Ovary (tissue), 9 donors: ENCODE results near the gene RDX. TPM values are rescaled to one million over a fixed set of nuclear protein-coding genes. Genes with fewer than 3 reads are reported as not detected.

Experiments
- DNase-seq, 5 donors: peaks; one replicate each; pipeline ENCODE4 v3.0.0-alpha.2; 2019 to 2020
- H3K27ac ChIP-seq, 2 donors: fragments of 200-600 bp; one replicate each; pipeline versions ENCODE4 v1.5.1 to v1.8.0; 2019 to 2022
- H3K27me3 ChIP-seq: fragments of 200-600 bp; one replicate; pipeline ENCODE4 v1.8.0; 2022
- H3K36me3 ChIP-seq: fragments of 200-600 bp; sonication (generic); one replicate; pipeline ENCODE4 v1.5.1; 2019
- H3K4me1 ChIP-seq: one replicate; pipeline ENCODE4 v1.8.1; 2013; ENCODE audit warnings: mild to moderate bottlenecking, moderate library complexity; ENCODE audit not compliant: insufficient read depth
- H3K4me3 ChIP-seq: fragments of 200-600 bp; sonication (generic); one replicate; pipeline ENCODE4 v1.5.1; 2017
- H3K9me3 ChIP-seq, 2 donors: fragments of 200-600 bp in 1 of 2; sonication (generic) in 1 of 2; one replicate each; pipeline versions ENCODE4 v1.5.1 to v1.8.1; 2013 to 2019; ENCODE audit warnings: mild to moderate bottlenecking in 1 of 2, moderate library complexity in 1 of 2
- EP300 ChIP-seq: sonication (generic); formaldehyde crosslinking; IDR thresholded peaks from one replicate; pipeline ENCODE4 v1.6.1; 2017; ENCODE audit warnings: antibody characterized with exemption
- POLR2A ChIP-seq: fragments of 450-650 bp; IDR thresholded peaks from one replicate; pipeline ENCODE4 v1.6.1; 2017; ENCODE audit warnings: antibody characterized with exemption, mild to moderate bottlenecking, moderate library complexity
- WGBS, 3 donors: extraction: QIAGEN DNeasy Blood & Tissue Kit in 1 of 3; methylation state at CpG; one replicate each; pipeline versions ENCODE4 v1.1.5 to v1.1.7; 2013 to 2017; 5-methylcytosine and 5-hydroxymethylcytosine counted together
- intact Hi-C, 4 donors: fragments of 100-400 bp; cut with DNase I; formaldehyde crosslinking; loops; one replicate each; pipeline versions ENCODE4 v1.11.0 to v1.15.1; 2022 to 2023
- polyA plus RNA-seq, 2 donors: library from polyadenylated mRNA; stranded (reverse); fragments of 200-250 nt in 1 of 2; fragments of 350-450 nt in 1 of 2; fragmentation: Illumina TruSeq in 1 of 2; extraction: RNeasy Lipid Tissue Mini Kit (QIAGEN cat#74804) in 1 of 2; gene quantifications; one replicate each; pipeline ENCODE4 v1.2.3, GENCODE V29; 2013 to 2014
- total RNA-seq, 7 donors: library from RNA; depleted of rRNA in 2 of 7; stranded (reverse); fragments of >200 nt in 2 of 7; fragmentation: NEBNext Ultra II Directional in 3 of 7; extraction: Animal tissue kit (Norgen Biotek cat#: 25700) in 3 of 7; gene quantifications; one replicate each; pipeline versions ENCODE4 v1.1.0 to v1.2.4, GENCODE V29; 2016 to 2023
- TF ChIP-seq, protein P1 (sequence below), 3 donors: fragments of 450-650 bp in 2 of 3; fragments of 200-600 bp in 1 of 3; IDR thresholded peaks; one replicate each; pipeline versions ENCODE4 v1.5.1 to v1.8.0; 2016 to 2022; ENCODE audit warnings: antibody characterized with exemption in 3 of 3, mild to moderate bottlenecking in 1 of 3
- donor health status: DM: no; HTN: no; CAD: no; lungs with moderate emphysema.
- donor health status: DM: no; HTN: no; CAD: no.
- donor health status: Bipolar disorder and iron deficiency.
- donor health status: DM: yes; HTN: yes; CAD: no.
- donor health status: DM: no; HTN: no; CAD: no.
- donor health status: DM: yes; HTN: yes; CAD: no.

Gene RDX
- total and polyA plus RNA-seq, 9 donors, result 40.0 to 175 (median 126) TPM

DNA sequence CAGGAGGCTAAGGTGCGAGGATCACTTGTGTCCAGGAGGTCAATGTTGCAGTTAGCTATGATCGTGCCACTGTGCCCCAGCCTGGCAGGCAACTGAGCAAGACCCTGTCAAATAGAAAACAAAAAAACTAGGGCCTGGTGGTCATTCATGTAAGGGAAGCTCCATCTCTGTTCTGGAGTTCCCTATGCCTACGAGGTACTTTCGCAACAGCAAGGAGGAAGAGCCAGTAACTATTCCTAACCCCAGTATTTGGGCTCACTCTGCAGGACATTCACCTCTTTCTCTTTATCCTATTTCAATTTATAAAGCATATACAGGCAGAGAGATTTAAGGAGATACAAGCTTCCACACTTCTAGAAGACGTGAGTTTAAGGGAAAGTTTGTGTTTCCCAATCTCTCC, 46.6 kb downstream of the RDX start:
- TF ChIP-seq EP300, result no peak
- TF ChIP-seq, protein P1, sequence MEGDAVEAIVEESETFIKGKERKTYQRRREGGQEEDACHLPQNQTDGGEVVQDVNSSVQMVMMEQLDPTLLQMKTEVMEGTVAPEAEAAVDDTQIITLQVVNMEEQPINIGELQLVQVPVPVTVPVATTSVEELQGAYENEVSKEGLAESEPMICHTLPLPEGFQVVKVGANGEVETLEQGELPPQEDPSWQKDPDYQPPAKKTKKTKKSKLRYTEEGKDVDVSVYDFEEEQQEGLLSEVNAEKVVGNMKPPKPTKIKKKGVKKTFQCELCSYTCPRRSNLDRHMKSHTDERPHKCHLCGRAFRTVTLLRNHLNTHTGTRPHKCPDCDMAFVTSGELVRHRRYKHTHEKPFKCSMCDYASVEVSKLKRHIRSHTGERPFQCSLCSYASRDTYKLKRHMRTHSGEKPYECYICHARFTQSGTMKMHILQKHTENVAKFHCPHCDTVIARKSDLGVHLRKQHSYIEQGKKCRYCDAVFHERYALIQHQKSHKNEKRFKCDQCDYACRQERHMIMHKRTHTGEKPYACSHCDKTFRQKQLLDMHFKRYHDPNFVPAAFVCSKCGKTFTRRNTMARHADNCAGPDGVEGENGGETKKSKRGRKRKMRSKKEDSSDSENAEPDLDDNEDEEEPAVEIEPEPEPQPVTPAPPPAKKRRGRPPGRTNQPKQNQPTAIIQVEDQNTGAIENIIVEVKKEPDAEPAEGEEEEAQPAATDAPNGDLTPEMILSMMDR (IDR thresholded peaks at IDR 0.05), result no peak
- TF ChIP-seq POLR2A, result no peak
- DNase-seq, result no peak
- H3K4me1 ChIP-seq, result no peaks in the 10 kb centered on the region
- H3K36me3 ChIP-seq, result no peaks in the 10 kb centered on the region
- no peak overlapping the region for H3K27ac ChIP-seq
- no peaks in the 10 kb centered on the region for H3K27me3 ChIP-seq
- no peak overlapping the region for H3K4me3 ChIP-seq
- intact Hi-C loops, result no loop called here
- H3K9me3 ChIP-seq, result no peaks in the 10 kb centered on the region
- 93 to 95% (median 95%) methylated on average over 5 of the region's 5 CpGs for WGBS, 3 donors

DNA sequence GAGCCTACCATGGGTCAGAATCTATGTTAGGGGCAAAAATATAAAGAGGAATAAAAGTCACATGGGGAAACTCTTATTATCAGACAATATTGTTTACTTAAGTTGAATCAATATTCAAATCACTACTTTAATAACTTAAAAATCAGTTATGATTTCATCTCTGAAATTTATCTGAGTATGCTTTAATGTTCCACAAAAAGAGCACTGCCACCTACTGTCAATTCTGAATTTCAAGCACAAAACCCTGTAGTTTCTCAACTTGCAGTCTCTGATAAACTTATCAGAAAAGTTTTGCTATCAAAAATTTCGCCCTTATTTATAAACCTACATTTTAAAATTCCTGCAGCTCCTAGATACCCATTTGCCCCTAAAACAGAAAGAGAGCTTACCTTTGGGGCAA, 47.3 kb downstream of the RDX start:
- Histone ChIP-seq H3K36me3 (no peaks in the 10 kb centered on the region), H3K27ac (no peak overlapping the region), H3K4me3 (no peak overlapping the region), H3K27me3 (no peaks in the 10 kb centered on the region), H3K9me3 (no peaks in the 10 kb centered on the region), H3K4me1 (no peaks in the 10 kb centered on the region)
- intact Hi-C loops, result no loop called here
- TF ChIP-seq POLR2A, result no peak
- TF ChIP-seq, protein P1 (IDR thresholded peaks at IDR 0.05), result no peak
- no peak for TF ChIP-seq EP300
- WGBS, 3 donors, result 51 to 61% (median 56%) methylated on average over 1 of the region's 1 CpG
- no peak for DNase-seq

- Histone ChIP-seq H3K9me3 (no peaks in the 10 kb centered on the region), H3K27me3 (no peaks in the 10 kb centered on the region), H3K4me3 (no peak overlapping the region), H3K27ac (no peak overlapping the region), H3K36me3 (no peaks in the 10 kb centered on the region), H3K4me1 (no peaks in the 10 kb centered on the region)
- DNase-seq, result no peak
- 85 to 100% (median 95%) methylated on average over 1 of the region's 1 CpG for WGBS, 3 donors
- intact Hi-C loops, result no loop called here
- no peak for TF ChIP-seq EP300
- TF ChIP-seq, protein P1 (IDR thresholded peaks at IDR 0.05), result no peak
- TF ChIP-seq POLR2A, result no peak
Measured at GRCh38 chr11:110243791-110244190, 52.6 kb downstream of the RDX start.

DNA sequence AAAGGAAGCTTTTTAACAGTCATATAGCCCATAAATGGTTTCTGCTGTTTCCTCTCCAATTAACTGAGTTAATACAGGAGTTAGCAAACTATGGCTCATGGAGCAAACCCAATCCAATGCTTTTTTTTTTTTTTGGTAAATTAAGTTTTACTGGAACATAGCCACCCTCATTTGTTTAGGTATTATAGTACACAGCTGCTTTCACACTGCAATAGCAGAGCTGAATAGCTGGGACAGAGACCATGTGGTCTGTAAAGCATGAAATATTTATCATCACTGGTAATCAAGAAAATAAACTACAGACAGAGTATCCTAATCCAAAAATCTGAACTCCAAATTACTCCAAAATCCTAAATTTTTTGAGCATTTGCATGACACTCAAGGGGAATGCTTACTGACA, 53.7 kb downstream of the RDX start:
- no peak for DNase-seq
- TF ChIP-seq POLR2A (no peak), EP300 (no peak)
- TF ChIP-seq, protein P1 (IDR thresholded peaks at IDR 0.05), result no peak
- intact Hi-C loops, result no loop called here
- no peaks in the 10 kb centered on the region for H3K9me3 ChIP-seq
- H3K27me3 ChIP-seq, result no peaks in the 10 kb centered on the region
- H3K27ac ChIP-seq, result no peak overlapping the region
- no peak overlapping the region for H3K4me3 ChIP-seq
- H3K36me3 ChIP-seq, result no peaks in the 10 kb centered on the region
- no peaks in the 10 kb centered on the region for H3K4me1 ChIP-seq

DNA sequence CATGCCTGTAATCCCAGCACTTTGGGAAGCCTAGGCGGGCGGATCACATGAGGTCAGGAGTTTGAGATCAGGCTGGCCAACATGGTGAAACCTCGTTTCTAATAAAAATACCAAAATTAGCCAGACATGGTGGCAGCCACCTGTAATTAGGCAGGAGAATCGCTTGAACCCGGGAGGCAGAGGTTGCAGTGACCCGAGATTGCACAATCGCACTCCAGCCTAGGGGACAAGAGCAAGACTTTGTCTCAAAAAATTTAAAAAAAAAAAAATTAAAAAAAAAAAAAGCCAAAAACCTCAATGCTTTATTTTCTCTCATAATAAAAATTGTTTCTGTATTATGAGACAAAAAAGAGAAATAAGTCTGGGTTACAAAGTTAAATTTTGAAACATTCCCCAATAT, 54.2 kb downstream of the RDX start:
- no peak for DNase-seq
- intact Hi-C loops, result no loop called here

More for the DNA sequence above, 54.2 kb downstream of the RDX start:
- no peaks in the 10 kb centered on the region for H3K4me1 ChIP-seq
- H3K4me3 ChIP-seq, result no peak overlapping the region
- no peak overlapping the region for H3K27ac ChIP-seq
- TF ChIP-seq, protein P1 (IDR thresholded peaks at IDR 0.05), result no peak
- no peak for TF ChIP-seq POLR2A
- no peak for TF ChIP-seq EP300
- 88 to 94% (median 91%) methylated on average over 7 of the region's 7 CpGs for WGBS, 3 donors
- H3K9me3 ChIP-seq, result no peaks in the 10 kb centered on the region
- H3K27me3 ChIP-seq, result no peaks in the 10 kb centered on the region
- H3K36me3 ChIP-seq, result no peaks in the 10 kb centered on the region
